Neuronal stem cell (in vitro differentiated cells): ENCODE results near the gene TMEM243.

Source experiments
- DNase-seq: peaks from one replicate; pipeline ENCODE4 v3.0.0-alpha.2; 2013; ENCODE audit warnings: low spot score
- H2AFZ ChIP-seq: one replicate; pipeline ENCODE4 v1.6.1; 2013; ENCODE audit warnings: mild to moderate bottlenecking, low read length, inconsistent platforms
- H2AK5ac ChIP-seq: 2 replicates; pipeline ENCODE4 v1.6.1; 2013; ENCODE audit warnings: low read depth, mild to moderate bottlenecking, inconsistent platforms, low read length, moderate library complexity, mixed read lengths
- H2BK120ac ChIP-seq: 2 replicates; pipeline ENCODE4 v1.6.1; 2013; ENCODE audit warnings: low read depth, mild to moderate bottlenecking, inconsistent platforms, low read length, moderate library complexity, mixed read lengths
- H2BK12ac ChIP-seq: one replicate; pipeline ENCODE4 v1.6.1; 2013; ENCODE audit warnings: low read length, inconsistent platforms
- H2BK15ac ChIP-seq: 2 replicates; pipeline ENCODE4 v1.6.1; 2013; ENCODE audit warnings: mild to moderate bottlenecking, low read length, inconsistent platforms, mixed read lengths
- H2BK5ac ChIP-seq: one replicate; pipeline ENCODE4 v1.6.1; 2013; ENCODE audit warnings: inconsistent platforms, mild to moderate bottlenecking, low read length, moderate library complexity
- H3K14ac ChIP-seq: one replicate; pipeline ENCODE4 v1.6.1; 2013; ENCODE audit warnings: low read length, inconsistent platforms
- H3K18ac ChIP-seq: 2 replicates; pipeline ENCODE4 v1.6.1; 2013; ENCODE audit warnings: low read length, inconsistent platforms
- H3K23ac ChIP-seq: 2 replicates; pipeline ENCODE4 v1.6.1; 2013; ENCODE audit warnings: low read depth, mild to moderate bottlenecking, mixed read lengths, low read length, inconsistent platforms; ENCODE audit not compliant: poor library complexity
- H3K27ac ChIP-seq: replicated peaks from 3 replicates; pipeline ENCODE4 v1.5.1; 2013; ENCODE audit warnings: low read length, inconsistent platforms
- H3K27me3 ChIP-seq, 3 experiments: 2 replicates each; pipeline ENCODE4 v1.6.1; 2013; ENCODE audit warnings: low read length in 3 of 3, mild to moderate bottlenecking in 2 of 3, inconsistent platforms in 1 of 3, low read depth in 1 of 3, mixed read lengths in 1 of 3, moderate library complexity in 1 of 3; ENCODE audit not compliant: control insufficient read depth in 3 of 3, insufficient read depth in 3 of 3
- H3K36me3 ChIP-seq, 2 donors: replicated peaks in 1 of 2; 2 replicates each; pipeline ENCODE4 v1.6.1; 2013; ENCODE audit warnings: low read length in 2 of 2; ENCODE audit not compliant: control insufficient read depth in 2 of 2, insufficient read depth in 2 of 2
- H3K4ac ChIP-seq: 2 replicates; pipeline ENCODE4 v1.6.1; 2013; ENCODE audit warnings: inconsistent platforms, mild to moderate bottlenecking, low read length, moderate library complexity
- H3K4me1 ChIP-seq, 2 donors: 1 replicate in 1 of 2; 2 replicates in 1 of 2; pipeline ENCODE4 v1.6.1; 2013; ENCODE audit warnings: low read length in 2 of 2, low read depth in 1 of 2; ENCODE audit not compliant: control insufficient read depth in 2 of 2, insufficient read depth in 1 of 2
- H3K4me2 ChIP-seq: one replicate; pipeline ENCODE4 v1.6.1; 2013; ENCODE audit warnings: mild to moderate bottlenecking, low read length, inconsistent platforms; ENCODE audit not compliant: insufficient read depth, poor library complexity, severe bottlenecking
- H3K4me3 ChIP-seq, 2 donors: 2 replicates each; pipeline ENCODE4 v1.5.1; 2013; ENCODE audit warnings: low read length in 2 of 2, mild to moderate bottlenecking in 2 of 2, inconsistent platforms in 1 of 2, moderate library complexity in 1 of 2
- H3K79me1 ChIP-seq: one replicate; pipeline ENCODE4 v1.6.1; 2013; ENCODE audit warnings: low read depth, mild to moderate bottlenecking, inconsistent platforms, low read length, moderate library complexity
- H3K9ac ChIP-seq: one replicate; pipeline ENCODE4 v1.6.1; 2013; ENCODE audit warnings: mild to moderate bottlenecking, low read depth, low read length, inconsistent platforms; ENCODE audit not compliant: poor library complexity
- H3K9me3 ChIP-seq, 2 donors: replicated peaks in 1 of 2; 2 replicates each; pipeline versions ENCODE3 to v1.6.1; 2013; ENCODE audit warnings: low read length in 2 of 2, mild to moderate bottlenecking in 2 of 2, inconsistent platforms in 1 of 2, low read depth in 1 of 2, mixed read lengths in 1 of 2, moderate library complexity in 1 of 2; ENCODE audit not compliant: control insufficient read depth in 2 of 2, insufficient read depth in 1 of 2
- H4K8ac ChIP-seq: one replicate; pipeline ENCODE4 v1.6.1; 2013; ENCODE audit warnings: low read depth, mild to moderate bottlenecking, inconsistent platforms, low read length, moderate library complexity
- H4K91ac ChIP-seq: one replicate; pipeline ENCODE4 v1.6.1; 2013; ENCODE audit warnings: low read length, low read depth, mild to moderate bottlenecking, inconsistent platforms; ENCODE audit not compliant: poor library complexity
- WGBS, 2 donors: extraction: QIAGEN DNeasy Blood & Tissue Kit; methylation state at CpG; one replicate each; pipeline ENCODE4 v1.1.7; 2013; ENCODE audit warnings: missing lambda C conversion rate in 2 of 2, mixed read lengths in 1 of 2; ENCODE audit not compliant: insufficient read length in 2 of 2, insufficient replicate concordance in 1 of 2; ENCODE audit errors: extremely low coverage in 2 of 2; 5-methylcytosine and 5-hydroxymethylcytosine counted together

TMEM243 gene

DNA sequence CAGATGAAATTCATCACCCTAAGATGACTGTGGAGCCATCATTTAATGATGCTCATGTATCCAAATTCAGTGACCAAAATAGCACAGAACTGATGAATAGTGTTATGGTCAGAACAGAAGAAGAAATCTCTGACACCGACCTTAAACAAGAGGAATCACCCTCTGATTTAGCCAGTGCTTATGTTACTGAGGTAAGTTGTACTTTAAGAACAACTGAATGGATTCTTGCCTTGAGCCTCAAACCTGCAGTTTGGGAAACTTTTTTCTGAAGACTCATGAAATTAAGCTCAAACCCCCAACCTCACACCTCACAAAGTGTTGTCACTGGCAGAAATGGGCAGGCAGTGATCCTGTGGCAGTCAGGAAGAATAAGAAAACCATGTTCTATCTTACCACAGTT, 25.6 kb downstream of the TMEM243 start:
- H3K9ac ChIP-seq = no peak overlapping the region
- H3K36me3 ChIP-seq = peaks cover 24 to 100% of the 10 kb centered on the region in 2 donors
- no peak overlapping the region for H2BK5ac ChIP-seq
- no peak for DNase-seq
- no peaks in the 10 kb centered on the region for H3K9me3 ChIP-seq
- no peak overlapping the region for H3K18ac ChIP-seq
- H3K4me1 ChIP-seq = no peaks in the 10 kb centered on the region
- no peak overlapping the region for H2BK15ac ChIP-seq
- H2AFZ ChIP-seq = no peak overlapping the region
- H3K23ac ChIP-seq = no peak overlapping the region
- no peak overlapping the region for H3K4me2 ChIP-seq
- no peak overlapping the region for H3K4ac ChIP-seq
- no peak overlapping the region for H3K27ac ChIP-seq
- H2AK5ac ChIP-seq = no peak overlapping the region
- H3K4me3 ChIP-seq = no peak overlapping the region
- no peaks in the 10 kb centered on the region for H3K27me3 ChIP-seq
- H4K91ac ChIP-seq = no peak overlapping the region
- no peak overlapping the region for H2BK120ac ChIP-seq
- H3K14ac ChIP-seq = no peak overlapping the region
- no peak overlapping the region for H4K8ac ChIP-seq
- no peaks in the 10 kb centered on the region for H3K79me1 ChIP-seq
- no CpG with 5 or more reads among the region's 1 CpG for WGBS, 2 donors
- no peak overlapping the region for H2BK12ac ChIP-seq

DNA sequence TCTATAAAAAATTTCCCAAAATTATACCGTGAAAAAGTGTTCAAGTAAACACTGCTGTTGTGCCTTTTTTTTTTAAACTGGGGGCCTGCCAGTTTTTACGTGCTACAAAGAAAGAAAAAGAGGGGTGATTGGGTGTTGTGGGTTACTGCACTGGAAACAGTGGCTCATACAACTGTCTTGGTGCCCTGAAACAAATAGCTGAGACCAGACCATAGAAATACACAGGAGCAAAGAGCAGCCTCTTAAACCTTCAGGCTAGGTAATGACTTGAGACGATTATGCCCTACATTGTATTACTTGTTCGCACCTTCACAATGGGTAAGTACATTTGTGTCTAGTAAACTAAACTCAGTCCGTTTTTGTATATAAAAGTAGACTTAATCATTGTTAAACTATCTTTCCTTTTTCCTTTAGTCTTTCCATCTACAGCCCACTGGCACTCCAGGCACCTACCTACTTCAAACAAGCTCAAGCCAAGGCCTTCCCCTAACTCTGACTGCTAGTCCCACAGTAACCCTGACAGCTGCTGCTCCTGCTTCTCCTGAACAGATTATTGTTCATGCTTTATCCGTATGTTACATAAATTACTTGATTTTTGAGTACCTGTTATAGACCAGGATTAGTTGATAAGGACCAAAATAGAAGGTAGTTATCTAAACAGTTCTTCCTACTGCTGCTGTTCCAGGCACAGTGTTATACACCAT, 26.6 kb downstream of the TMEM243 start:
- H3K4me1 ChIP-seq = no peaks in the 10 kb centered on the region
- no peaks in the 10 kb centered on the region for H3K79me1 ChIP-seq
- H3K36me3 ChIP-seq = peaks cover 25 to 100% of the 10 kb centered on the region in 2 donors
- H3K23ac ChIP-seq = no peak overlapping the region
- H3K27ac ChIP-seq = no peak overlapping the region
- no peak overlapping the region for H3K14ac ChIP-seq
- no peak overlapping the region for H2BK5ac ChIP-seq
- WGBS, 2 donors = no CpG with 5 or more reads among the region's 6 CpGs
- no peak for DNase-seq
- H2BK12ac ChIP-seq = no peak overlapping the region
- H3K9ac ChIP-seq = no peak overlapping the region
- no peak overlapping the region for H2AK5ac ChIP-seq
- H2AFZ ChIP-seq = no peak overlapping the region
- H3K4me3 ChIP-seq = no peak overlapping the region
- no peak overlapping the region for H2BK15ac ChIP-seq
- no peaks in the 10 kb centered on the region for H3K27me3 ChIP-seq
- H2BK120ac ChIP-seq = no peak overlapping the region
- no peaks in the 10 kb centered on the region for H3K9me3 ChIP-seq
- H3K4ac ChIP-seq = no peak overlapping the region
- no peak overlapping the region for H3K4me2 ChIP-seq
- no peak overlapping the region for H3K18ac ChIP-seq
- no peak overlapping the region for H4K91ac ChIP-seq
- H4K8ac ChIP-seq = no peak overlapping the region

DNA sequence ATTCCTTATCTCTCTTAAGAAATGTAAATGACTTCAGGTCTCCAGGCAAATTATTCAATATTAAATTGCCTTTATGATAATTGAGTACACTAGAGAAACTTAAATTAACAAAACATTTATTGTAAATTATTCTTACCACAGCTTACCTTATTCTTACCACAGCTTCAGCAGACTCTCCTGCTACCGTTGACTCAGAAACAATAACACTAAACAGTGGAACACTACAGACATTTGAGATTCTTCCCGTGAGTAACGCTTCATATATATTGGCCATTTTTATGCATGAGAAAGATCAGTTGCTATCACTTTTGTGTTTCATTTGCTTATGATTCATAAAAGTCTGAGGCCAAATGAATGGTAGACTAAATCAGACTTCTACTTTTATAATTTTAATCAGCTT, 28.7 kb downstream of the TMEM243 start:
- no CpG with 5 or more reads among the region's 3 CpGs for WGBS, 2 donors

DNA sequence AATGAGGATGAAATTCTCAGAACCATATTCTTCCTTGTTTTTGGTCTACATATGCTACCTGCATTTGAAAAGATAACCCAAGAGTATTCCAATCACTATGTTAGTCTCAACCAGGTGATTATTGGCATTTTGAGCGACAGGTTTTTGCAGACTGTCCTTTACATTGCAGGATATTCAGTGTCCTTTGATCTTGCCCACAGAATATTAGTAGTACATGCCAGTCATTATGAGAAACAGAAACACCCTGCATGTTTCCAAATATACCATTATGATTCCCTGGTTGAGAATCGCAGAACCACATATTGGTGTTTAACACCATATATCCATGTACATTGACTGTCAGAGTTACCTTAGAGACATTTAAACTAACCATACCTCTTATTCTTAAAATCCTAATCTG, 30.6 kb downstream of the TMEM243 start:
- Histone ChIP-seq H3K9ac (no peak overlapping the region), H3K27me3 (no peaks in the 10 kb centered on the region), H2BK120ac (no peak overlapping the region), H3K18ac (no peak overlapping the region), H3K9me3 (no peaks in the 10 kb centered on the region), H4K91ac (no peak overlapping the region), H3K23ac (no peak overlapping the region), H3K36me3 (peaks cover 29 to 100% of the 10 kb centered on the region in 2 donors), H2BK12ac (no peak overlapping the region), H2BK5ac (no peak overlapping the region), H2AFZ (no peak overlapping the region), H3K27ac (no peak overlapping the region), H3K4me3 (no peak overlapping the region), H4K8ac (no peak overlapping the region), H3K4ac (no peak overlapping the region), H3K79me1 (no peaks in the 10 kb centered on the region), H2AK5ac (no peak overlapping the region), H3K14ac (no peak overlapping the region), H3K4me2 (no peak overlapping the region), H3K4me1 (no peaks in the 10 kb centered on the region), H2BK15ac (no peak overlapping the region)
- no CpG with 5 or more reads among the region's 2 CpGs for WGBS, 2 donors
- no peak for DNase-seq

More for the DNA sequence above, 28.7 kb downstream of the TMEM243 start:
- no peak overlapping the region for H4K8ac ChIP-seq
- no peak overlapping the region for H2BK5ac ChIP-seq
- peaks cover 30 to 100% of the 10 kb centered on the region in 2 donors for H3K36me3 ChIP-seq
- H3K18ac ChIP-seq = no peak overlapping the region
- H3K4me3 ChIP-seq = no peak overlapping the region
- H2BK120ac ChIP-seq = no peak overlapping the region
- H2BK12ac ChIP-seq = no peak overlapping the region
- H3K79me1 ChIP-seq = no peaks in the 10 kb centered on the region
- H3K4me1 ChIP-seq = no peaks in the 10 kb centered on the region
- H2BK15ac ChIP-seq = no peak overlapping the region
- H3K27ac ChIP-seq = no peak overlapping the region
- H2AK5ac ChIP-seq = no peak overlapping the region
- H3K4me2 ChIP-seq = no peak overlapping the region
- H3K27me3 ChIP-seq = no peaks in the 10 kb centered on the region
- H3K9ac ChIP-seq = no peak overlapping the region
- no peak overlapping the region for H4K91ac ChIP-seq
- no peaks in the 10 kb centered on the region for H3K9me3 ChIP-seq
- H2AFZ ChIP-seq = no peak overlapping the region
- DNase-seq = no peak
- no peak overlapping the region for H3K23ac ChIP-seq
- H3K14ac ChIP-seq = no peak overlapping the region
- no peak overlapping the region for H3K4ac ChIP-seq
